ENCODE results near the gene NEK6.

NEK6 gene

GRCh38 chr9:124321416-124321815 is 63.7 kb downstream of the NEK6 start:
- no peak for DNase-seq (ENCODE audit: low read depth, low spot score)

- DNase-seq (ENCODE audit: low read depth, low spot score): no peak
These were observed 64.2 kb downstream of the NEK6 start for GRCh38 chr9:124321935-124322334.

- DNase-seq (ENCODE audit: low read depth, low spot score): no peak
These were observed 65.1 kb downstream of the NEK6 start for GRCh38 chr9:124322618-124323432.

- DNase-seq (ENCODE audit: low read depth, low spot score): no peak
These were observed 66.2 kb downstream of the NEK6 start for GRCh38 chr9:124323904-124324303.

GRCh38 chr9:124325816-124326215 is 68.1 kb downstream of the NEK6 start:
- DNase-seq (ENCODE audit: low read depth, low spot score): no peak

- no peak for DNase-seq (ENCODE audit: low read depth, low spot score)
These were observed 68.6 kb downstream of the NEK6 start for GRCh38 chr9:124326378-124326777.

GRCh38 chr9:124327491-124327890 is 69.7 kb downstream of the NEK6 start:
- no peak for DNase-seq (ENCODE audit: low read depth, low spot score)

GRCh38 chr9:124328285-124328684 is 70.5 kb downstream of the NEK6 start:
- DNase-seq (ENCODE audit: low read depth, low spot score): no peak

- no peak for DNase-seq (ENCODE audit: low read depth, low spot score)
These were observed 71.5 kb downstream of the NEK6 start for GRCh38 chr9:124329206-124329792.

- no peak for DNase-seq (ENCODE audit: low read depth, low spot score)
These were observed 72.4 kb downstream of the NEK6 start for GRCh38 chr9:124330011-124330697.

- DNase-seq (ENCODE audit: low read depth, low spot score): no peak
These were observed 73.8 kb downstream of the NEK6 start for GRCh38 chr9:124331580-124331979.

GRCh38 chr9:124332361-124333202 is 74.8 kb downstream of the NEK6 start:
- no peak for DNase-seq (ENCODE audit: low read depth, low spot score)

GRCh38 chr9:124333203-124333579 is 75.4 kb downstream of the NEK6 start:
- DNase-seq (ENCODE audit: low read depth, low spot score): no peak

- no peak for DNase-seq (ENCODE audit: low read depth, low spot score)
These were observed 77.0 kb downstream of the NEK6 start for GRCh38 chr9:124334568-124335319.

GRCh38 chr9:124335320-124335707 is 77.6 kb downstream of the NEK6 start:
- DNase-seq (ENCODE audit: low read depth, low spot score): no peak

- no peak for DNase-seq (ENCODE audit: low read depth, low spot score)
These were observed 79.8 kb downstream of the NEK6 start for GRCh38 chr9:124337562-124337961.

GRCh38 chr9:124339603-124340146 is 81.9 kb downstream of the NEK6 start:
- DNase-seq (ENCODE audit: low read depth, low spot score): no peak

- no peak for DNase-seq (ENCODE audit: low read depth, low spot score)
These were observed 82.7 kb downstream of the NEK6 start for GRCh38 chr9:124340219-124341069.

- no peak for DNase-seq (ENCODE audit: low read depth, low spot score)
These were observed 83.9 kb downstream of the NEK6 start for GRCh38 chr9:124341455-124342170.

Data from smooth muscle cell of the brain vasculature (primary cell).